ENCODE data around the gene CITED4.

Gene CITED4

GRCh38 chr1:40822890-40823289 is 39.3 kb downstream of the CITED4 start:
- DNase-seq (ENCODE audit: extremely low read depth, low read depth) = no peak
- TF ChIP-seq CTCF (IDR thresholded peaks at IDR 0.05; ENCODE audit: low read depth, low read length) = no peak

- DNase-seq (ENCODE audit: extremely low read depth, low read depth) = no peak
- no peak for TF ChIP-seq CTCF (IDR thresholded peaks at IDR 0.05; ENCODE audit: low read depth, low read length)
These were observed 41.1 kb downstream of the CITED4 start for GRCh38 chr1:40820911-40821693.

- no peak for DNase-seq (ENCODE audit: extremely low read depth, low read depth)
- no peak for TF ChIP-seq CTCF (IDR thresholded peaks at IDR 0.05; ENCODE audit: low read depth, low read length)
These were observed 41.8 kb downstream of the CITED4 start for GRCh38 chr1:40820251-40820797.

- no peak for DNase-seq (ENCODE audit: extremely low read depth, low read depth)
These were observed 43.1 kb downstream of the CITED4 start for GRCh38 chr1:40819101-40819500.

GRCh38 chr1:40818264-40818961 is 43.8 kb downstream of the CITED4 start:
- TF ChIP-seq CTCF (IDR thresholded peaks at IDR 0.05; ENCODE audit: low read depth, low read length) = no peak
- DNase-seq (ENCODE audit: extremely low read depth, low read depth) = no peak

More at GRCh38 chr1:40819101-40819500, 43.1 kb downstream of the CITED4 start:
- TF ChIP-seq CTCF (IDR thresholded peaks at IDR 0.05; ENCODE audit: low read depth, low read length) = no peak

- DNase-seq (ENCODE audit: extremely low read depth, low read depth) = no peak
These were observed 44.3 kb downstream of the CITED4 start for GRCh38 chr1:40817791-40818263.

More at GRCh38 chr1:40817791-40818263, 44.3 kb downstream of the CITED4 start:
- no peak for TF ChIP-seq CTCF (IDR thresholded peaks at IDR 0.05; ENCODE audit: low read depth, low read length)

Measured in AG09319 (cell line).